Immature natural killer cell (primary cell): ENCODE data around the gene SETD2. TPM values are rescaled to one million over a fixed set of nuclear protein-coding genes. Genes with fewer than 3 reads are reported as not detected.
"Not testable (repeated sequence)": the region's sequence is repeated elsewhere in the genome, so short reads cannot be mapped to it uniquely, and the experiment has no call there.

Experiments used
- DNase-seq, 3 donors: peaks; one replicate each; pipeline ENCODE4 v3.0.0; 2022; ENCODE audit warnings: mixed read lengths in 1 of 3
- H3K27ac Mint-ChIP-seq, 6 donors: one replicate each; pipeline ENCODE4 v1.8.0; 2020; ENCODE audit warnings: mixed read lengths in 6 of 6, mild to moderate bottlenecking in 5 of 6, inconsistent platforms in 4 of 6, moderate library complexity in 3 of 6
- H3K27me3 Mint-ChIP-seq, 3 donors: one replicate each; pipeline ENCODE4 v1.8.0; 2020 to 2021; ENCODE audit warnings: low read depth in 3 of 3, mild to moderate bottlenecking in 3 of 3, mixed read lengths in 3 of 3, moderate library complexity in 3 of 3, inconsistent platforms in 1 of 3
- H3K36me3 Mint-ChIP-seq, 3 donors: one replicate each; pipeline ENCODE4 v1.8.0; 2020; ENCODE audit warnings: mixed read lengths in 3 of 3, inconsistent platforms in 2 of 3, mild to moderate bottlenecking in 2 of 3
- H3K4me1 Mint-ChIP-seq, 2 donors: one replicate each; pipeline ENCODE4 v1.8.0; 2020; ENCODE audit warnings: inconsistent platforms in 2 of 2, mild to moderate bottlenecking in 2 of 2, mixed read lengths in 2 of 2, moderate library complexity in 1 of 2
- H3K4me3 Mint-ChIP-seq, 5 donors: one replicate each; pipeline ENCODE4 v1.8.0; 2020; ENCODE audit warnings: mild to moderate bottlenecking in 5 of 5, mixed read lengths in 5 of 5, inconsistent platforms in 3 of 5, moderate library complexity in 3 of 5
- H3K9me3 Mint-ChIP-seq, 6 donors: one replicate each; pipeline ENCODE4 v1.8.0; 2020; ENCODE audit warnings: mild to moderate bottlenecking in 6 of 6, mixed read lengths in 6 of 6, inconsistent platforms in 4 of 6, moderate library complexity in 3 of 6
- polyA plus RNA-seq, 3 donors: library from polyadenylated mRNA; unstranded; fragments of 300-500 nt; fragmentation: Illumina TruSeq; gene quantifications; one replicate each; pipeline ENCODE4 v1.2.3, GENCODE V29; 2021

Gene SETD2
- polyA plus RNA-seq, 3 donors from 2014 or later: 7.4 to 27.0 (median 8.2) TPM

DNA sequence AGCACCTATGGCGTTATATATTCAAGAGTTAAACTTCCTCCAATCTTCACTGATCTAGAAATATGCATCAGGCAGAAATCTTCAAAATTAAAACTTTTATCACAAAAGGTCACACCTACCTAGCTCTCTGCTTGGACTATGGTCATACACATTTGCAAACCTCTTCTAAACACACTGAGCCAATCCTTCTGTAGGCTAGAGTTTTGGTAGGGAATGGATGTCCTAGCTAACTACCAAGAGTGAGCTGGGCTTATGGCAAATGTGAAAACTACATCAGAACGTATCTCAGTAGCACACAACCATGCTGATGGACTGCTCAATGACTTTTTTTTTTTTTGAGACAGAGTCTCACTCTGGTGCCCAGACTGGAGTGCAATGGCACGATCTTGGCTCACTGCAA, 29.6 kb downstream of the SETD2 start:
- Mint-ChIP-seq H3K36me3 (peaks cover 0 to 4% (median 0%) of the 10 kb centered on the region in 3 donors), H3K27me3 (no peaks in the 10 kb centered on the region), H3K27ac (peak overlapping the region in 2 of 6 donors; percentile 22 to 43), H3K4me1 (peaks cover 68 to 71% of the 10 kb centered on the region in 2 donors), H3K9me3 (no peaks in the 10 kb centered on the region), H3K4me3 (no peak overlapping the region)
- no peak for DNase-seq

- Mint-ChIP-seq H3K4me3 (no peak overlapping the region), H3K36me3 (no peaks in the 10 kb centered on the region), H3K4me1 (peaks cover 68 to 71% of the 10 kb centered on the region in 2 donors), H3K27me3 (no peaks in the 10 kb centered on the region), H3K27ac (peak overlapping the region in 5 of 6 donors; percentile 9 to 72 (median 42)), H3K9me3 (no peaks in the 10 kb centered on the region)
- no peak for DNase-seq
Observed at GRCh38 chr3:47133641-47134040, 30.3 kb downstream of the SETD2 start.

GRCh38 chr3:47130557-47130956, 33.4 kb downstream of the SETD2 start:
- H3K27me3 Mint-ChIP-seq: no peaks in the 10 kb centered on the region
- H3K36me3 Mint-ChIP-seq: no peaks in the 10 kb centered on the region
- peak overlapping the region in 4 of 6 donors; percentile 3 to 13 (median 8) for H3K27ac Mint-ChIP-seq
- H3K4me1 Mint-ChIP-seq: peaks cover 72 to 85% of the 10 kb centered on the region in 2 donors
- H3K4me3 Mint-ChIP-seq: peak overlapping the region in 1 of 5 donors; percentile 12
- H3K9me3 Mint-ChIP-seq: no peaks in the 10 kb centered on the region
- no peak for DNase-seq

DNA sequence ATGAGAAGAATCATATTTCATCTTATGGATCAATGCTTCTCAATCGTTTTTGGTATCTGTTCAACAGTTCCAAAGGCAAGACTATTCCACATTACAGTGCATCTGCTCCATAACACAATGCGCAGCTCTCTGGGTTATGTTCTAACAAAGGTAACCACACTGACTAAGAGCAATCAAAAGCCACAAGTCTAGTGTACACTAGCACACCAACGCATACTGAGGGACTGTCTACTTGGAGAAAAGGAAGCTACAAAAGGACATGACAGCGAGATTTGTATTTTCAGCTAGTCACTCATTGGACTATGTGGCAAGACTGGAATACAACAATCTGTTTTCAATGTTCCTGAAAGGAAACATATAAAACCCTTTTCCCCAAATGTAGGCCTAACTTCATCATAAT, 35.8 kb downstream of the SETD2 start:
- Mint-ChIP-seq H3K27ac (peak overlapping the region in 4 of 6 donors; percentile 18 to 81 (median 40)), H3K9me3 (no peaks in the 10 kb centered on the region), H3K4me1 (peaks cover 56 to 66% of the 10 kb centered on the region in 2 donors), H3K4me3 (no peak overlapping the region), H3K27me3 (no peaks in the 10 kb centered on the region), H3K36me3 (peaks cover 5 to 13% (median 9%) of the 10 kb centered on the region in 3 donors)
- DNase-seq: no peak

DNA sequence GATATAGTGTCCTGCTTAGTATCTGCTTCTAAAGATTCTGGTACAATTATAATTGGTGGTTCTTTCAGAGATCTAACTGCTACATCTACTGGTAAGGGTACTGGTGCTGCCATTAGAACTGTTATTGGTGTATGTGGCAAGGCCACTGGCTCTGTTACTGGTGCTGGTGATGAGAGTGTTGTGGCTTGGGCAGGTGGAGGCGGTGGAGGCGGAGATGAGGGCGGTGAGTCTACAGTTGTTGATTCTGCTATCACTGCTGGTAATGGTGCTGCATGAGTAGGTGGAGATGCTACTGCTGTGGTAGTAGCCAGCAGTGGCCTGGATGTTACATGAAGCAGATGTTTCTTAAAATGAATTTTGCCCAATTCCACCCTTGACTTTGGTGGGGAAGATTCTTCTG, 40.1 kb downstream of the SETD2 start:
- DNase-seq: no peak
- no peak overlapping the region for H3K4me3 Mint-ChIP-seq
- peaks cover 43 to 70% of the 10 kb centered on the region in 2 donors for H3K4me1 Mint-ChIP-seq
- peaks cover 0 to 4% (median 0%) of the 10 kb centered on the region in 3 donors for H3K27me3 Mint-ChIP-seq
- H3K27ac Mint-ChIP-seq: peak overlapping the region in 1 of 6 donors; percentile 59
- no peaks in the 10 kb centered on the region for H3K9me3 Mint-ChIP-seq
- H3K36me3 Mint-ChIP-seq: peaks cover 32 to 46% (median 35%) of the 10 kb centered on the region in 3 donors

GRCh38 chr3:47121409-47121808, 42.5 kb downstream of the SETD2 start:
- no peak overlapping the region for H3K4me3 Mint-ChIP-seq
- H3K27me3 Mint-ChIP-seq: peaks cover 0 to 4% (median 0%) of the 10 kb centered on the region in 3 donors
- H3K4me1 Mint-ChIP-seq: peaks cover 42 to 70% of the 10 kb centered on the region in 2 donors
- H3K9me3 Mint-ChIP-seq: no peaks in the 10 kb centered on the region
- peaks cover 32 to 46% (median 35%) of the 10 kb centered on the region in 3 donors for H3K36me3 Mint-ChIP-seq
- no peak for DNase-seq
- H3K27ac Mint-ChIP-seq: peak overlapping the region in 2 of 6 donors; percentile 18 to 79

- no peak for DNase-seq
- Mint-ChIP-seq H3K27me3 (peaks cover 0 to 4% (median 0%) of the 10 kb centered on the region in 3 donors), H3K4me3 (peak overlapping the region in 2 of 5 donors; percentile 7 to 19), H3K9me3 (no peaks in the 10 kb centered on the region), H3K36me3 (peaks cover 32 to 49% (median 35%) of the 10 kb centered on the region in 3 donors), H3K27ac (peak overlapping the region in 5 of 6 donors; percentile 26 to 93 (median 81)), H3K4me1 (peaks cover 38 to 65% of the 10 kb centered on the region in 2 donors)
Observed at GRCh38 chr3:47120138-47120537, 43.8 kb downstream of the SETD2 start.

GRCh38 chr3:47119387-47119786, 44.5 kb downstream of the SETD2 start:
- H3K4me3 Mint-ChIP-seq: peak overlapping the region; percentile 28 to 63 (median 44)
- DNase-seq, H3K27me3 Mint-ChIP-seq, H3K9me3 Mint-ChIP-seq: not testable (repeated sequence)
- peaks cover 40 to 65% of the 10 kb centered on the region in 2 donors for H3K4me1 Mint-ChIP-seq
- H3K27ac Mint-ChIP-seq: peak overlapping the region; percentile 26 to 81 (median 62)
- peaks cover 32 to 53% (median 35%) of the 10 kb centered on the region in 3 donors for H3K36me3 Mint-ChIP-seq

DNA sequence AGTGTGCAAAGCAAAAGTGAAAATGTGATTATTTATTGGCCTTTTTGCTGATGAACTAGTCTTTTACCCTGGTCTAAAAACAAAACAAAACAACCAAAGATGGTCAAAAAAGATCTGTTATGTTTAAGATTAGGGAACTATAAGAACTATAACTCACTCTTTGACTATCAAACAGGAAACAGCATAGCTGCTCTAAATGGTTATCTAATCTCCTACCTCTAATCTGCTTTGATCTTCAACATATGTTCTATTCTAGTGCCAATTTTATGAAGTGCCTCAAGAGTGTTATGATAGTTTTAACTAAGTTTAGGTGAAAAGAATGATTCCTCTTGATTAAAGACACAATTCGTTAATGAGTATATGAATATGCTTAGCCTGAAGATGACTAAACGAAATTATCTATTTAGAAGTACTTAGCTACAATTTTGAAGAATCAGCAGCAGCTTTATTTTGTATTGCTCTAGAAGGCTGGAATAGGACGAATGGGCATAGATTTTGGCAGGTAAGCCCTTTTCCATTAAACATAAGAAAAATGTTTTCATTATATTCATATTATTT, 46.0 kb downstream of the SETD2 start:
- Mint-ChIP-seq H3K27me3 (peaks cover 0 to 4% (median 0%) of the 10 kb centered on the region in 3 donors), H3K27ac (peak overlapping the region; percentile 45 to 79 (median 59)), H3K4me3 (peak overlapping the region; percentile 2 to 39 (median 26)), H3K9me3 (no peaks in the 10 kb centered on the region), H3K36me3 (peaks cover 28 to 50% (median 29%) of the 10 kb centered on the region in 3 donors), H3K4me1 (peaks cover 38 to 65% of the 10 kb centered on the region in 2 donors)
- no peak for DNase-seq

DNA sequence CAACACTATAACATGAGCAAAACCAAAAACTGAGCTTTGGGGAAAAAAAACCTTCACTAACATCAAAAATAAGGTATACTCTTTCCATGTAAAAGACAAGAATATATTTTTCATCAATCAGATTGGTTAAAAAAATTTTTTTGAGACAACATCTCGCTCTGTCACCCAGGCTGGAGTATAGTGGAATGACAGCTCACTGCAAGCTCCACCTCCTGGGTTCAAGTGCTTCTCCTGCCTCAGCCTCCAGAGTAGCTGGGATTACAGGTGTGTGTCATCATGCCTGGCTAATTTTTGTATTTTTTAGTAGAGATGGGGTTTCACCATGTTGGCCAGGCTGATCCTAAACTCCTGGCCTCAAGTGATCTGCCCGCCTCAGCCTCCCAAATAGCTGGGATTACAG, 48.4 kb downstream of the SETD2 start:
- H3K4me3 Mint-ChIP-seq, H3K9me3 Mint-ChIP-seq, H3K27ac Mint-ChIP-seq, DNase-seq, H3K27me3 Mint-ChIP-seq: not testable (repeated sequence)
- peaks cover 32 to 48% of the 10 kb centered on the region in 2 donors for H3K4me1 Mint-ChIP-seq
- H3K36me3 Mint-ChIP-seq: peaks cover 11 to 32% (median 13%) of the 10 kb centered on the region in 3 donors

- H3K27ac Mint-ChIP-seq: peak overlapping the region in 2 of 6 donors; percentile 2 to 18
Observed at GRCh38 chr3:47113669-47114365, 50.1 kb downstream of the SETD2 start.

GRCh38 chr3:47112997-47113396, 50.9 kb downstream of the SETD2 start:
- Mint-ChIP-seq H3K4me3 (no peak overlapping the region), H3K9me3 (no peaks in the 10 kb centered on the region), H3K27me3 (peaks cover 0 to 1% (median 1%) of the 10 kb centered on the region in 3 donors), H3K4me1 (peaks cover 20 to 43% of the 10 kb centered on the region in 2 donors), H3K27ac (peak overlapping the region in 1 of 6 donors; percentile 25), H3K36me3 (peaks cover 7 to 27% (median 8%) of the 10 kb centered on the region in 3 donors)
- no peak for DNase-seq

More at GRCh38 chr3:47113669-47114365, 50.1 kb downstream of the SETD2 start:
- Mint-ChIP-seq H3K27me3 (peaks cover 0 to 1% (median 1%) of the 10 kb centered on the region in 3 donors), H3K36me3 (peaks cover 4 to 23% (median 8%) of the 10 kb centered on the region in 3 donors), H3K4me3 (no peak overlapping the region), H3K4me1 (peaks cover 18 to 43% of the 10 kb centered on the region in 2 donors), H3K9me3 (no peaks in the 10 kb centered on the region)
- no peak for DNase-seq

- no peak for DNase-seq
- H3K36me3 Mint-ChIP-seq: peaks cover 7 to 24% (median 11%) of the 10 kb centered on the region in 3 donors
- H3K4me1 Mint-ChIP-seq: peaks cover 6 to 24% of the 10 kb centered on the region in 2 donors
- H3K27me3 Mint-ChIP-seq: peaks cover 0 to 3% (median 1%) of the 10 kb centered on the region in 3 donors
- no peaks in the 10 kb centered on the region for H3K9me3 Mint-ChIP-seq
- H3K4me3 Mint-ChIP-seq: no peak overlapping the region
- no peak overlapping the region for H3K27ac Mint-ChIP-seq
Observed at GRCh38 chr3:47109393-47109792, 54.5 kb downstream of the SETD2 start.

DNA sequence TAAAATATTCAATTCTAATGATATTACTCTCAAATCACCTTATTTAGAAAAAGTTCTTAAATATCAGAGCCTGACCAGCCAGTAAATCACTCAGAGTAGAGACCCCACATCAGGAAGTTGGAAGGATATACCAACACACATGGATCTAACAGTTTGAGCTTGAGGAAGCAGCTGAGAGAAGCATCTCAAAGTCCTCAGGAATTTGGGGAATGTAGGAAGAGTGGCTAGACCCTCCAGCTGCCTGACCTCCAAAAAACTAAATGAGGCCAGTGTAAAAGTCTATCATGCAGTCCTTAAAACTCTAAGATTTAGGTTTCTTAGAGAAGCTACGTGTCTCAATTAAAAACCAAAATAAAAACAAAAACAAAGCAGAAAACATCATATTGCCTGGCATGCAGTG, 55.4 kb downstream of the SETD2 start:
- H3K36me3 Mint-ChIP-seq: peaks cover 6 to 20% (median 7%) of the 10 kb centered on the region in 3 donors

More for the DNA sequence above, 55.4 kb downstream of the SETD2 start:
- Mint-ChIP-seq H3K4me1 (peaks cover 10 to 30% of the 10 kb centered on the region in 2 donors), H3K27me3 (peaks cover 0 to 3% (median 1%) of the 10 kb centered on the region in 3 donors), H3K27ac (no peak overlapping the region), H3K9me3 (no peaks in the 10 kb centered on the region), H3K4me3 (no peak overlapping the region)
- DNase-seq: no peak
